Measurements from ENCODE around the gene RAD50.

RAD50 gene

DNA sequence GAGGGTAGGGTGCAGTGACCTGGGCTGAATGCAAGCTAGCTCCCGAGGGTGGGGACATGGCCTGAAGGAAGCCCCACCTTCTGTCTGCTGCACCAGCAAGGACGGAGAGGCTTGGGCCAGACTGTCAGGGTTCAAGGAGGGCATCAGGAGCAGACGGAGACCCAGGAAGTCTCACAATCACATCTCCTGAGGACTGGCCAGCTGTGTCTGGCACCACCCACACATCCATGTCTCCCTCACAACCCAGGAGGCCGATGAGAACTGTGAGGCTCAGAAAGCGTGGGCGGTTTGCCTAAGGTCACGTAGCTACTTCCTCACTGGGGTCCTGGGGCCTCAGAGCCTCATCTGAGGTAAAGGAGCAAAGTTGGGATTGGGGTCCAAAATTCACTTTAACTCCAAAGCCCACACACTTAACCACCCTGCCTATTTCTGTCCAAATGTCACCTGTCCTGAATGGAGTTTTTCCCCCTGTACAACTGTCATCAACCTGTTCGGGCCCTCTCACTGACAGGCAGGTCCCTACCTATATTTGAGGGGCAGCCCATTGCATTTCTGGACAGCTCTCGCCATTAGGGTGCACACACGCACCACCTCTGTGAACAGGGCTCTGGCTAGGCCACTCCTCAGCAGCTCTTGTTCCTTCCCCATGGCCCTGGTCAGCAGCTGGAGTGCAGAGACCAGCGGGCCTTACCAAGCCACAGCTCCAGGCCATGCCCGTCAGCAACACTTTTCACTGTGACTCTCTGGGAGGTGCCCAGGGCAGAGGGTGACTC lies 104.6 kb downstream of the RAD50 start:
- DNase-seq (ENCODE audit: low read depth in 2 of 2): no peak

- no peak for DNase-seq (ENCODE audit: low read depth in 2 of 2)
Observed at GRCh38 chr5:132662004-132662401, 105.2 kb downstream of the RAD50 start.

- no peak for DNase-seq (ENCODE audit: low read depth in 2 of 2)
Observed at GRCh38 chr5:132662925-132663770, 106.4 kb downstream of the RAD50 start.

DNA sequence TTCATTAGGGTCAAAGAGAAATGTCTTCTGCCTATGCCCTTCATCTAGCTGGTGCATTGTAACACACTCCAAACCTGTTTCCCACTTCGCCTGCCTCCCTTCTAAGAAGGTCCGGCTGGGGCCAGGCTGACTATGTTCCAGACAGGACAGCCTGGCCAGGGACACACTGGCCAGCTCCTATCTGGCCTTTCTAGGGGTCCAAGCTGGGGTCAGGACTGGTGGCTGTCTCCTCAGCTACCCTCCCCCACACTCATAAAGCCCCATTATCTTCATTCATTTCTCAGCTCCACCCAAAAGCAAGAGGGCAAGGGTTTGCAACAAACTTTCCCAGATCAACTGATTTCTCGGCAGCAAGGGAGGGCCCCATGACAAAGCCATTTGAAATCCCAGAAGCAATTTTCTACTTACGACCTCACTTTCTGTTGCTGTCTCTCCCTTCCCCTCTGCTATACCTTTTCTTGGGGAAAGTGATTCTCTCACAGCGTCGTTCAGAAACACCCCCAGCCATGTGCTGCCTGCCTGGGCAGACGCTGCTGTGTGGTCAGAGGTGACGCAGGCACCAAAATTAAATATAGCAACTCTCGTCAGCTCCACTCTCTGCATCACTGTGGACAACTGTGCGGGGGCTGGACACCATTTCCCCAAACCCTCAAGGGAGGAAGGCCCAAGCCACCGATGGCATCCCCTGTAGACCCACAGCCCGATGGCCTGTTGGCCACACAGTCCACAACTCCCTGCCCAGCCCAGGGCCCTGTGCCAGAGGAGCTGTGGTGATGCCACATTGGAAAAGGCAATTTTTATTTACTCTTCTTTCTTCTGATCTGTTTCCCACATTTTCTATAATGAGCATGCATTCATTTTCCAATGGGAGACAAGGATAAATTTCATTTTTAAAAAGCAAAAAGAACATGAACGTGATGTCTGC lies 107.3 kb downstream of the RAD50 start:
- no peak for DNase-seq (ENCODE audit: low read depth in 2 of 2)

GRCh38 chr5:132664696-132665209 lies 108.0 kb downstream of the RAD50 start:
- no peak for DNase-seq (ENCODE audit: low read depth in 2 of 2)

DNA sequence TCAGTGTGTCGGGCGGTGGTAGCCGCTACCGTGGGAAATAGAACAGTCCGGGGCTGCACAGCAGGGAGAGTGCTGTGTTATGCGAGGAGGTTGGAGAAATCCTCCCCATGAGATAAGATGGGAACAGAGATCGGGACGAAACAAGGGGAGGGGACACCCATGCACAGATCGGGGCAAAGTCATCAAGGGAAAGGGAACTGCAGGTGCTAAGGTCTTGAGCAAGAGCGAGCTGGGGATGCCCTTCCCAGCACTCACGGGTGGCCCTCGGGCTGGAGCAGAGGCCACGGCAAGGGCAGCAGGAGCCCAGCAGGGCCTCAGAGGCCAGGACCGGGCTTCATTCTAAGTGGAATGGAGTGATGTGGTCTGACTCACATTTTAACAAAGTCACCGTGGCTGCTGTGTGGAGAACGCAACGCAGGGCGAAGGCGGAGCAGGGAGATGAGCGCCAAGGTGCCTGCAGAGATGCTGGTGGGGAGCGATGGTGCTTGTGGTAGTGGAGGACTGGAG lies 108.8 kb downstream of the RAD50 start:
- no peak for DNase-seq (ENCODE audit: low read depth in 2 of 2)

GRCh38 chr5:132666310-132667123 lies 109.7 kb downstream of the RAD50 start:
- DNase-seq (ENCODE audit: low read depth in 2 of 2): no peak

- DNase-seq (ENCODE audit: low read depth in 2 of 2): no peak
Observed at GRCh38 chr5:132667309-132667708, 110.5 kb downstream of the RAD50 start.

DNA sequence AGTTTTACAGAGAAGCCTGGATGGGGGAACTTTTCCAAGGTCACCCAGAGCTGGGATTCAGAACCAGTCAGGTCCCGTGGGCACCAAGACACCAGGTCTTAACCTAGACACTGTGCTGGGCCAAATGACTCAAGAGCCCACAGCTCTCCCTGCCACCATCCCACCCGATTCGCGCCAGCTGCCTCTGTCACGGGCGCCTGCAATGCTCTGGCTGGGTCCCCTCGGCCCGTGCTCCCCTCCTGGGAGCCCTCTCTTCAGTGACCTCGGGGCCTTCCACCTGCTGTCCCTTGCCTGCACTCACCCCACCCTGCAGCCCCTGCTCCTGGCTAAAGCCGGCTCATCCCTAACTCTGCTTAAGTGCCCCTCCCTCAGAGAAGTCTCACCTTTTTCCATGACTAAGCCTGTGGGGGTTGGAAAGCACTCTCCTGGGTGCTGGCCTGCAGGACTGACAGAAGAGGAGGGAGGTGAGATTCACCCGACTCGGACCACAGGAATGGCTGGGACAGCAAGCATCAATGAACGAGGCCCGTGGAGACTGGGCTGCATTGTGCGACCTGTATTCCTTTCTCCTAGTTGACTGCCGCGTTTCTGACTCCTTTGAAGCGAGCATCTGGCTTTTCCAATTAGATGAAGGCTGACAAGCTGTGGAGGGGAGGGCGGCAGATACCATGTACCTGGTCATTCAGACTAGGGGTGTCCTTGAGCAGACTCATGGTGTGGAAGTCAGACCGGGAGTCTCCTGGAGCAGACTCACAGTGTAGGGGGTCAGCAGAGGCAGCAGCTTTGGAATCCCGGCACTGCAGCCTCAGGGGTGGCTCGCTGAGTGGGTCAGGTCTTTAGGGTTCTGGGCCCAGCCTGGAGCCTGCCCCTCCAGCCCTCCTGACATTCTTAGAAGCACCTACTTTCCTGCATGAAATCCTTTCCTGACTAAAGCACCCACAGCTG lies 111.3 kb downstream of the RAD50 start:
- no peak for DNase-seq (ENCODE audit: low read depth in 2 of 2)

- DNase-seq (ENCODE audit: low read depth in 2 of 2): no peak
Observed at GRCh38 chr5:132668706-132669454, 112.1 kb downstream of the RAD50 start.

- no peak for DNase-seq (ENCODE audit: low read depth in 2 of 2)
Observed at GRCh38 chr5:132669455-132669820, 112.7 kb downstream of the RAD50 start.

GRCh38 chr5:132669966-132670882 lies 113.4 kb downstream of the RAD50 start:
- no peak for DNase-seq (ENCODE audit: low read depth in 2 of 2)

DNA sequence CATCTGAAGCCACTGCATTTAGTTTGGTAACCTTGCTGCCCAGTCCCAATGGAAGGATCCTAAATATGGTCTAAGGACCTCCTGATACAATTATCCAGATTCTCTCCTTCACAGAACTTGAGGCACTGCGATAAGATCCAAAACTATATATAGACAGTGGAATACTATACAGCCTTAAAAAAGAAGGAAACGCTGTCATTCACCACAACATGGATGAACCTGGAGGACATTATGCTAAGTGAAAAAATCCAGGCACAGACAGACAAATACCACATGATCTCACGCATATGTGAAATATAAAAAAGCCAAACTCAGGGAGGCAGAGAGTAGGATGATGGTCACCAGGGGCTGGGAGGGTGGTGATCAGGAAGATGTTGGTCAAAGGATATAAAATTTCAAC lies 114.2 kb downstream of the RAD50 start:
- DNase-seq (ENCODE audit: low read depth in 2 of 2): no peak

DNA sequence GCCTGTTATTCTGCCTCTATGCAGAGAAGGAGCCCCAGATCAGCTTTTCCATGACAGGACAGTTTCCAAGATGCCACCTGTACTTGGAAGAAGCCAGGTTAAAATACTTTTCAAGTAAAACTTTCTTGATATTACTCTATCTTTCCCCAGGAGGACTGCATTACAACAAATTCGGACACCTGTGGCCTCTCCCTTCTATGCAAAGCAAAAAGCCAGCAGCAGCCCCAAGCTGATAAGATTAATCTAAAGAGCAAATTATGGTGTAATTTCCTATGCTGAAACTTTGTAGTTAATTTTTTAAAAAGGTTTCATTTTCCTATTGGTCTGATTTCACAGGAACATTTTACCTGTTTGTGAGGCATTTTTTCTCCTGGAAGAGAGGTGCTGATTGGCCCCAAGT lies 116.7 kb downstream of the RAD50 start:
- DNase-seq (ENCODE audit: low read depth in 2 of 2): no peak

GRCh38 chr5:132673939-132674630 lies 117.3 kb downstream of the RAD50 start, which contains the start of gene IL4:
IL4 (plus strand) TSS chr5:132673989; CDS start chr5:132674051, 62 bp downstream.
- no peak for DNase-seq (ENCODE audit: low read depth in 2 of 2)

GRCh38 chr5:132674671-132675506 lies 118.1 kb downstream of the RAD50 start:
- DNase-seq (ENCODE audit: low read depth in 2 of 2): peak; percentile 93

Data from fibroblast of skin of left biceps (primary cell).